Left colon (tissue), 2 donors: Measurements from ENCODE around the gene ABHD12B. TPM values are rescaled to one million over a fixed set of nuclear protein-coding genes. Genes with fewer than 3 reads are reported as not detected.
"Not testable (repeated sequence)": the region's sequence is repeated elsewhere in the genome, so short reads cannot be mapped to it uniquely, and the experiment has no call there.

ENCODE experiments used
- ATAC-seq: fragments of 200-7000 bp; cut with Tn5 transposase; one replicate; pipeline ENCODE4 v1.9.1; 2020; ENCODE audit warnings: mild to moderate bottlenecking, moderate library complexity
- DNase-seq, 2 donors: peaks; one replicate each; pipeline ENCODE4 v3.0.0-alpha.2; 2020
- intact Hi-C, 2 donors: fragments of 100-400 bp; cut with DNase I in 1 of 2; cut with micrococcal nuclease in 1 of 2; formaldehyde crosslinking; loops; one replicate each; pipeline versions ENCODE4 v1.11.2 to v1.14.0; 2022; cut with DNase I, micrococcal nuclease
- total RNA-seq, 2 donors: library from RNA; stranded (reverse); fragmentation: NEBNext Ultra II Directional; extraction: Animal tissue kit (Norgen Biotek cat#: 25700); gene quantifications; one replicate each; pipeline ENCODE4 v1.2.1, GENCODE V29; 2021
- donor health status: DM: no; HTN: no; CAD: no.
- donor health status: DM: yes; HTN: yes; CAD: no.

Gene ABHD12B
- total RNA-seq, 2 donors from 2014 or later, result 3.9 to 12.7 TPM

DNA sequence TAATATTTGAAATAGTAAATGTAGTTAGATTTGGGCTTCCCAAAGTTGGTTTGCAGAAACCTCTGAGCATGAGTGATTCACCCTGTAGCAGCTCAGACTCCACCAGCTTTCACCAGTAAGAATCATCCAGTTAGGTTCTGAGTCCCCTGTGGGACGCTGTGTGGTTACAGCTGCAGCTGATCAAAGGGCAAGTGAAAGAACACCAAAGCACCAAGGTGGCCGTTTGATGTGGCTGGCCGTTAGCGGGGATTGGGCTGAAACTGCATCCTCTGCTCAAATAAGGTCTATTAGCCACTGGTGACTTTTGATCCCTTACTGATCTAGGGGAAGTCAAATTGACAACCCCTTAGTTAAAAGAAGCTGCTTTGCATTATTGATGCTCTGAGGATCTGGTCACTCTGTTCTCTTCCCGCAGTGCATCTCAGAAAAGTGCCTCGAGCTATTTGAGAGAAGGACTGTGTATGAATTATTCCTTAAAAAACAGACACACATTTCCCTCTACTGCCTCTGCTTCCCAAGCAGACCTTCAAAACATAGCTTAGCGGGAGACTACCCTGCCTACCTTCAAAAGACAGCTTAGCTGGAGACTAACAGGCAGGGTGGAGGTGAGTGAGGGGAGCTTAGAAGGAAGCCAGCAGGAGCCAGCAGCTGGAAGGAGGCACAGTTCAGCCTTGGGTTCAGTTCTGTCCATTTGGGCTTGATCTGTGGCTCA lies 3.7 kb downstream of the ABHD12B start:
- ATAC-seq, result no peak

GRCh38 chr14:50882932-50883826 lies 11.3 kb downstream of the ABHD12B start:
- peak; percentile 96 for ATAC-seq

More for the DNA sequence above, 3.7 kb downstream of the ABHD12B start:
- DNase-seq, result no peak
- intact Hi-C loops, result no loop called here

DNA sequence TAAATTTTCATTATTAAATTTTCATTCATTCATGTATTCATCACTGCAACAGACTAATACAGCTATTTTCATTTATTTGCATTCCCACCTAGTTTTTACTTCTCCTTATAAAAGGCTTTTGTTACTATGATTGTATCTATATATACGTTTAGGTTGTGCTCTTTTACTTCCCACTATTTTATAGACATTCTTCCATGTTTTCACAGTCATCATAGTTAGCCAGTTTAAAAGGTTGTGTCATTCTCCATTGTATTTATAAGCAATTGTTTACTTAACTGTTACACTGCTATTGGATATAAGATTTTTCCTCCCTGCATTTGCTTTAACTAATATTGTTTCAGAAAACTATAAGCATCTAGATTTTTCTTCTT lies 12.0 kb downstream of the ABHD12B start:
- ATAC-seq (peak; percentile 39), DNase-seq (no peak)
- intact Hi-C loops, result no loop called here

More at GRCh38 chr14:50882932-50883826, 11.3 kb downstream of the ABHD12B start:
- intact Hi-C loops, result no loop called here
- DNase-seq, result peak; percentile 44 to 79

- intact Hi-C loops, result no loop called here
- no peak for ATAC-seq
- DNase-seq, result no peak
Measured at GRCh38 chr14:50887476-50887875, 15.6 kb downstream of the ABHD12B start.

DNA sequence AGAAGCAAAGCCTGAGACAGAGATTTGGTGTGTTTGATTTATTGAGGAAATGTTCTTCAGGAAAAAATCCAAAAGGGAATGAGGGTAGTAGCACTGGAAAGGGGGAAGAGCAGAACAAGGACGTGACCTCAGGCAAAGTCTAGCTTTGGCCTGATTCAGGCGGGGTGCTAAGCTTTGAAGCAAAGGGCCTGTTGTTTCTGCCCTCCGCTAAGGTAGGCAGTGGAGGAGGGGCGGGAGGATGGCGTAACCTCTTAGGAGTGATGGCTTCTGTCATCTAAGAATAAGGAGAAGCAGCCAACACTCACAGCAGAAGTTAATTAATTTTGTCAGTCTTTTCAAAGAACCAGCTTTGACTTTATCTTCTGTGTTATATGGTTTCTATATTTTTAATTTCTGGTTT lies 20.4 kb downstream of the ABHD12B start:
- ATAC-seq, result peak; percentile 57
- intact Hi-C loops, result no loop called here

DNA sequence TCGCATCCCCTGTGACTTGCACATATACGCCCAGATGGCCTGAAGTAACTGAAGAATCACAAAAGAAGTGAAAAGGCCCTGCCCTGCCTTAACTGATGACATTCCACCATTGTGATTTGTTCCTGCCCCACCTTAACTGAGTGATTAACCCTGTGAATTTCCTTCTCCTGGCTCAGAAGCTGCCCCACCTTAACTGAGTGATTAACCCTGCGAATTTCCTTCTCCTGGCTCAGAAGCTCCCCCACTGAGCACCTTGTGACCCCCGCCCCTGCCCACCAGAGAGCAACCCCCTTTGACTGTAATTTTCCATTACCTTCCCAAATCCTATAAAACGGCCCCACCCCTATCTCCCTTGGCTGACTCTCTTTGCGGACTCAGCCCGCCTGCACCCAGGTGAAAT lies 24.6 kb downstream of the ABHD12B start:
- peak; percentile 79 for ATAC-seq
- DNase-seq, intact Hi-C loops: not testable (repeated sequence)

More for the DNA sequence above, 20.4 kb downstream of the ABHD12B start:
- DNase-seq, result peak; percentile 20 to 54

- ATAC-seq (peak; percentile 82), DNase-seq (peak in 1 of 2 donors; percentile 67)
- intact Hi-C loops, result not testable (repeated sequence)
Measured at GRCh38 chr14:50897005-50897404, 25.2 kb downstream of the ABHD12B start.

DNA sequence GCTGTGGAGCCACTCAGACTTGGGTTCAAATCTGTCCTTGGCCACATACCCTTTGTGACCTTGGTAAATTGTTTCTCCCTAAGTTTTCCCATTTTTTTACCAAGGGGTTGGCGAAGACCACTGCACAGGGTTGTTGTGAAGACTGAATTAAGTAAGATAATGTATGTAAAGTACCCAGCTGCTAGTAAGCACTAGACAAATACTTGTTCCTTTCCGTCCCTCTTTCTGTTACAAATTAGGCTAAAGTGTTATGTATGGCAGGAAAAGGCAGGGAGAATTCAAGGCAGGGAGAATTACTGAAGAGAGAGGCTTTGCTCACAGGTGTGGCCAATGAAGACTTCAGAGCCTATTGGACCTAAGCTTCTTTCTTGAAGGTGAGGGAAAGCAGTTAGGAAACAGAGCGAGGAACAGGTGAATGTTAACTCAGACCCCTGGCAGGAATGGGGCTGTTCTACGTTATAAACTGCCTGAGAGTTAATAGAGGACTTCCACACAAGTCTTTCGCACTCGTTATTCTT lies 25.9 kb downstream of the ABHD12B start:
- intact Hi-C loops, result no loop called here
- DNase-seq, result no peak
- no peak for ATAC-seq

DNA sequence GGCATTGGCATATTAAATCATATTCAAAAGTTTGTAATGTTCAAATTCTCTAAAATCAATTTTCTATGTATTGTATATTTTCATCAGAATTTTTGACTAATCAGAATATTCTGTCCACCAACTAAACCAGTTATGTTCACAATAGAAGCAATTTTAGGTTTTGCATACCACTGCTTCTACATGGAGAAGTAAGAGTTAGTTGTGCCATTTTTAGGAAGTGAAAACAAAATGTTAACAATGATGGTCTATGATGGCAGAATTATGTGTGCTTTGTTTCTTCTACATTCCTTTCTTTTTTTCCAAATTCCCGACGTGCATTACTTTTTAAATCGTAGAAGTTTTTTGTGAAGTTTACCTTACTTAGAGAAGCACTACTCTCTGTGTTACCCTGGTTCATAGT lies 29.5 kb downstream of the ABHD12B start:
- intact Hi-C loops, result no loop called here
- ATAC-seq (no peak), DNase-seq (no peak)

DNA sequence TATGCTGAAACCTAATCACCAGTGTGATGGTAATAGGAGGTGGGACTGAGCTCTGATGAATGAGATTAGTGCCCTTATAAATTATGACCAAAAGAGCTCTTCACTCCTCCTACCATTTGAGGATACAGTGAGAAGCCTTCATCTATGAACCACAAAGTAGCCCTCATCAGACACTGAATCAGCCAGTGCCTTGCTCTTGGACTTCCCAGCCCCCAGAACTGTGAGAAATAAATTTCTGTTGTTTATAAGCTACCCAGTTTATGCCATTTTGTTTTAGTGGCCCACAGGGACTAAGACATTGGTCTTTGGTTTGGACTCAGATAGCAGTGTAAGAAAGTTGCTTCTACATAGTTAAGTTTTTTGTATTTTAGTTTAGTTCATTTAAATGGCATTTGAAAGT lies 32.9 kb downstream of the ABHD12B start:
- DNase-seq, result no peak
- ATAC-seq, result no peak
- intact Hi-C loops, result no loop called here

- no peak for DNase-seq
- ATAC-seq, result no peak
- intact Hi-C loops, result no loop called here
Measured at GRCh38 chr14:50906326-50907065, 34.6 kb downstream of the ABHD12B start.

GRCh38 chr14:50910495-50911420 lies 38.9 kb downstream of the ABHD12B start:
- intact Hi-C loops, result no loop called here
- DNase-seq (no peak), ATAC-seq (no peak)

DNA sequence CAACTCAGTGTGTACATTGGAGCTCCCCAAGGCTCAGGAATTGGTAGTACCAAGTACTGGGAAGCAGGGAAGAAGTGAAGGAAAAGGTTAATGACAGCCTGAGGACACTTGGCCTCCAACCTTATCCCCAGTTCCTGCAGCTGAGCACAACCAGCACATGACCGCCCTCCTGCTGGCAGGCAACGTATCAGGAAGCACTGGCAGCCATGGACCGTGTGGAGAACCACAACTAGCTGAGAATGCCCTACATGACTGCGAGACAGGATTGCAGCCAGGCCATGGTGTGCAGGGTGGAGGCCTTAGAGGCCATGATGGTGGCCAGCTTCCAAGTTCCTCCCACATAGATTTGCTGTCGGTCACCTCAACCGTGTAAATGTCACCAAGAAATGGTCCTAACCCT lies 45.6 kb downstream of the ABHD12B start:
- intact Hi-C loops, result no loop called here
- no peak for ATAC-seq

GRCh38 chr14:50919524-50919923 lies 47.7 kb downstream of the ABHD12B start:
- intact Hi-C loops, DNase-seq, ATAC-seq: not testable (repeated sequence)

More for the DNA sequence above, 45.6 kb downstream of the ABHD12B start:
- no peak for DNase-seq

DNA sequence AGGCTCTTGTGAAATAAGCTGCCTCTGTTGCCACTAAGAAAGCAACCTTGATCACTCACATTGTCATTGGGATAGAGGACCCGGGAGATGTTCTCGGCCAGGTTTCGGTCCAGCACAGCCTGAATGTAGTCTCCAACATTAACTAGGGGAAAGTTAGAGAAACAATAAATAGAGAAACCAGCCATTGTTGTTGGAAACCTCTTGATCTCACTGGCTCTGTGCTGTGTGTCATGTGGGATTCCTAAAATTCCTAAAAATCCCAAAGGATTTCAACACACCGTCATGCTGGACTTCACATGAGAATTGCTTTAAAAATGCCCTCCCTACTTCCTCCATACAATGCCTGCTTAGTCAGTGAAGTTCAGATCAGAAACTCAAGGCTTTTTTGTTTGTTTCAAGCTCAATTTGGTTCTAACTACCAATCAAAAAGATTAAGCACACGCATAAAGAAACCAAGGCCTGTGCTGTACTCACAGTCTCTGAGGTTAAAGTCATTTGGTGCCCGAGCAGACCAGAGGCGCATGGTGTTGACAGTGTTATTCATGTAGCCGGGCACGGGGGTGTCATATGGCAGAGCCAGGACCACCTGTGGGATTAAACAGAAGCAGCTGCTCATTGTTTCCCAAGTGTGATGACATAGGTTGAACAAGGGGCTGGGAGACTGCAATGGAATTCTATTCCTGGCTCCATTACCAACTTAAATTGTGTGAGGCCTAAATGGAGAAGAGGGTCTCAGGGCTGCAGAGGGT lies 48.8 kb downstream of the ABHD12B start:
- ATAC-seq, result no peak
- intact Hi-C loops, result no loop called here
- no peak for DNase-seq

GRCh38 chr14:50922803-50923202 lies 51.0 kb downstream of the ABHD12B start:
- intact Hi-C loops, result no loop called here
- DNase-seq, result no peak
- no peak for ATAC-seq

DNA sequence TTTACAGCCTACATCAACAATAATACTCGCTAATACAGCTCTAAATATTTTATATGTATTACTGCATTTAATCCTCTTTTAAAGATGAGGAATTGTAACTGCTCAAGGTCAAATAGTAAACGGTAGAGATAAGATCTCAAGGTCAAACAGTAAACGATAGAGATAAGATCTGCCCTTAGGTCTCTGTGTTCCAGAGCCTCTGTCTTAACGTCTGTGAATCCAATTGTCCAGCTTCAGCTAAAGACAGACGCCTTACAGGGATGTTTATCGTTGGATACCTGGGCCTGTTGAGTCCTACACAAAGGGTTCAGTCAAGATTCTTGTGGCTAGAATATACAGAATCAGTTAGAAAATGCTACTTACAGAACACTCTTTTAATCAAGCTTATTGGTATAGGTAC lies 52.4 kb downstream of the ABHD12B start:
- DNase-seq (no peak), ATAC-seq (no peak)
- intact Hi-C loops, result no loop called here
